ENCODE data around the gene RHOJ. TPM values are rescaled to one million over a fixed set of nuclear protein-coding genes. Genes with fewer than 3 reads are reported as not detected.

RHOJ gene
- total and polyA plus RNA-seq, 2 experiments from 2014 or later: 0.17 TPM; not detected in 1

DNA sequence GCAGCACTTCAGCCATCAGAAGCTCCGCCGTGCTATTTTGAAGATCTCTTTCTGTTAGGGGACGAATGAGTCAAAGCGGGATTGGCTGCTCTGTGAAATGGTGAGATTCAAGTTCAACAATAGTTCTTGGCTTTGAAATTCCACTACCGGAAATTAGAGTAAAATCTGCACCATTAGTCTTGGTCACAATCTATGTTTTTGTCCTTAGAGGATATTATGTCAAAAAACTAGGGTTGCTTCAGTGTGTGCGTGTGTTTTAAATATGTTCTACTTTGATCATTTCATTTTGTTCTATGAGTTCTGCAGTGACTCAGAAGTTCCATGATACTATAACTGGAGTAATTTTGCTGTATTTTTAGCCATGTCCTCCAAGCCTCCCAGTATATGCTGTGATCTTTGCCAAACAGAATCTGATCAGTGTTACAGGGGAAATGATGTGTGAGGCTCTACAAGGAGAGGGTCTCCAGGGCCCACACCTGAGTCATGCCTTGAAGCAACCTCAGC lies 91.9 kb downstream of the RHOJ start (continued):
- TF ChIP-seq, protein P1, sequence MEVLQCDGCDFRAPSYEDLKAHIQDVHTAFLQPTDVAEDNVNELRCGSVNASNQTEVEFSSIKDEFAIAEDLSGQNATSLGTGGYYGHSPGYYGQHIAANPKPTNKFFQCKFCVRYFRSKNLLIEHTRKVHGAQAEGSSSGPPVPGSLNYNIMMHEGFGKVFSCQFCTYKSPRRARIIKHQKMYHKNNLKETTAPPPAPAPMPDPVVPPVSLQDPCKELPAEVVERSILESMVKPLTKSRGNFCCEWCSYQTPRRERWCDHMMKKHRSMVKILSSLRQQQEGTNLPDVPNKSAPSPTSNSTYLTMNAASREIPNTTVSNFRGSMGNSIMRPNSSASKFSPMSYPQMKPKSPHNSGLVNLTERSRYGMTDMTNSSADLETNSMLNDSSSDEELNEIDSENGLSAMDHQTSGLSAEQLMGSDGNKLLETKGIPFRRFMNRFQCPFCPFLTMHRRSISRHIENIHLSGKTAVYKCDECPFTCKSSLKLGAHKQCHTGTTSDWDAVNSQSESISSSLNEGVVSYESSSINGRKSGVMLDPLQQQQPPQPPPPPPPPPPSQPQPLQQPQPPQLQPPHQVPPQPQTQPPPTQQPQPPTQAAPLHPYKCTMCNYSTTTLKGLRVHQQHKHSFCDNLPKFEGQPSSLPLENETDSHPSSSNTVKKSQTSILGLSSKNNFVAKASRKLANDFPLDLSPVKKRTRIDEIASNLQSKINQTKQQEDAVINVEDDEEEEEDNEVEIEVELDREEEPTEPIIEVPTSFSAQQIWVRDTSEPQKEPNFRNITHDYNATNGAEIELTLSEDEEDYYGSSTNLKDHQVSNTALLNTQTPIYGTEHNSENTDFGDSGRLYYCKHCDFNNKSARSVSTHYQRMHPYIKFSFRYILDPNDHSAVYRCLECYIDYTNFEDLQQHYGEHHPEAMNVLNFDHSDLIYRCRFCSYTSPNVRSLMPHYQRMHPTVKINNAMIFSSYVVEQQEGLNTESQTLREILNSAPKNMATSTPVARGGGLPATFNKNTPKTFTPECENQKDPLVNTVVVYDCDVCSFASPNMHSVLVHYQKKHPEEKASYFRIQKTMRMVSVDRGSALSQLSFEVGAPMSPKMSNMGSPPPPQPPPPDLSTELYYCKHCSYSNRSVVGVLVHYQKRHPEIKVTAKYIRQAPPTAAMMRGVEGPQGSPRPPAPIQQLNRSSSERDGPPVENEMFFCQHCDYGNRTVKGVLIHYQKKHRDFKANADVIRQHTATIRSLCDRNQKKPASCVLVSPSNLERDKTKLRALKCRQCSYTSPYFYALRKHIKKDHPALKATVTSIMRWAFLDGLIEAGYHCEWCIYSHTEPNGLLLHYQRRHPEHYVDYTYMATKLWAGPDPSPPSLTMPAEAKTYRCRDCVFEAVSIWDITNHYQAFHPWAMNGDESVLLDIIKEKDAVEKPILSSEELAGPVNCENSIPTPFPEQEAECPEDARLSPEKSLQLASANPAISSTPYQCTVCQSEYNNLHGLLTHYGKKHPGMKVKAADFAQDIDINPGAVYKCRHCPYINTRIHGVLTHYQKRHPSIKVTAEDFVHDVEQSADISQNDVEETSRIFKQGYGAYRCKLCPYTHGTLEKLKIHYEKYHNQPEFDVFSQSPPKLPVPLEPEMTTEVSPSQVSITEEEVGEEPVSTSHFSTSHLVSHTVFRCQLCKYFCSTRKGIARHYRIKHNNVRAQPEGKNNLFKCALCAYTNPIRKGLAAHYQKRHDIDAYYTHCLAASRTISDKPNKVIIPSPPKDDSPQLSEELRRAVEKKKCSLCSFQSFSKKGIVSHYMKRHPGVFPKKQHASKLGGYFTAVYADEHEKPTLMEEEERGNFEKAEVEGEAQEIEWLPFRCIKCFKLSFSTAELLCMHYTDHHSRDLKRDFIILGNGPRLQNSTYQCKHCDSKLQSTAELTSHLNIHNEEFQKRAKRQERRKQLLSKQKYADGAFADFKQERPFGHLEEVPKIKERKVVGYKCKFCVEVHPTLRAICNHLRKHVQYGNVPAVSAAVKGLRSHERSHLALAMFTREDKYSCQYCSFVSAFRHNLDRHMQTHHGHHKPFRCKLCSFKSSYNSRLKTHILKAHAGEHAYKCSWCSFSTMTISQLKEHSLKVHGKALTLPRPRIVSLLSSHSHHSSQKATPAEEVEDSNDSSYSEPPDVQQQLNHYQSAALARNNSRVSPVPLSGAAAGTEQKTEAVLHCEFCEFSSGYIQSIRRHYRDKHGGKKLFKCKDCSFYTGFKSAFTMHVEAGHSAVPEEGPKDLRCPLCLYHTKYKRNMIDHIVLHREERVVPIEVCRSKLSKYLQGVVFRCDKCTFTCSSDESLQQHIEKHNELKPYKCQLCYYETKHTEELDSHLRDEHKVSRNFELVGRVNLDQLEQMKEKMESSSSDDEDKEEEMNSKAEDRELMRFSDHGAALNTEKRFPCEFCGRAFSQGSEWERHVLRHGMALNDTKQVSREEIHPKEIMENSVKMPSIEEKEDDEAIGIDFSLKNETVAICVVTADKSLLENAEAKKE (CRISPR knock-in tag; IDR thresholded peaks at IDR 0.05): no peak
- TF ChIP-seq, protein P2, sequence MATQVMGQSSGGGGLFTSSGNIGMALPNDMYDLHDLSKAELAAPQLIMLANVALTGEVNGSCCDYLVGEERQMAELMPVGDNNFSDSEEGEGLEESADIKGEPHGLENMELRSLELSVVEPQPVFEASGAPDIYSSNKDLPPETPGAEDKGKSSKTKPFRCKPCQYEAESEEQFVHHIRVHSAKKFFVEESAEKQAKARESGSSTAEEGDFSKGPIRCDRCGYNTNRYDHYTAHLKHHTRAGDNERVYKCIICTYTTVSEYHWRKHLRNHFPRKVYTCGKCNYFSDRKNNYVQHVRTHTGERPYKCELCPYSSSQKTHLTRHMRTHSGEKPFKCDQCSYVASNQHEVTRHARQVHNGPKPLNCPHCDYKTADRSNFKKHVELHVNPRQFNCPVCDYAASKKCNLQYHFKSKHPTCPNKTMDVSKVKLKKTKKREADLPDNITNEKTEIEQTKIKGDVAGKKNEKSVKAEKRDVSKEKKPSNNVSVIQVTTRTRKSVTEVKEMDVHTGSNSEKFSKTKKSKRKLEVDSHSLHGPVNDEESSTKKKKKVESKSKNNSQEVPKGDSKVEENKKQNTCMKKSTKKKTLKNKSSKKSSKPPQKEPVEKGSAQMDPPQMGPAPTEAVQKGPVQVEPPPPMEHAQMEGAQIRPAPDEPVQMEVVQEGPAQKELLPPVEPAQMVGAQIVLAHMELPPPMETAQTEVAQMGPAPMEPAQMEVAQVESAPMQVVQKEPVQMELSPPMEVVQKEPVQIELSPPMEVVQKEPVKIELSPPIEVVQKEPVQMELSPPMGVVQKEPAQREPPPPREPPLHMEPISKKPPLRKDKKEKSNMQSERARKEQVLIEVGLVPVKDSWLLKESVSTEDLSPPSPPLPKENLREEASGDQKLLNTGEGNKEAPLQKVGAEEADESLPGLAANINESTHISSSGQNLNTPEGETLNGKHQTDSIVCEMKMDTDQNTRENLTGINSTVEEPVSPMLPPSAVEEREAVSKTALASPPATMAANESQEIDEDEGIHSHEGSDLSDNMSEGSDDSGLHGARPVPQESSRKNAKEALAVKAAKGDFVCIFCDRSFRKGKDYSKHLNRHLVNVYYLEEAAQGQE (IDR thresholded peaks at IDR 0.05; ENCODE audit: unreplicated experiment): no peak
- TF ChIP-seq EZH2phosphoT487 (IDR thresholded peaks at IDR 0.05; ENCODE audit: unreplicated experiment) (no peak), NANOG (IDR thresholded peaks at IDR 0.05; ENCODE audit: borderline replicate concordance) (no peak), CREB1 (CRISPR knock-in tag; IDR thresholded peaks at IDR 0.05; ENCODE audit: low read depth) (no peak), ZNF114 (CRISPR knock-in tag; IDR thresholded peaks at IDR 0.05) (no peak), POLR2AphosphoS5 (IDR thresholded peaks at IDR 0.05; ENCODE audit: low read depth) (no peak)
- TF ChIP-seq, protein P3, sequence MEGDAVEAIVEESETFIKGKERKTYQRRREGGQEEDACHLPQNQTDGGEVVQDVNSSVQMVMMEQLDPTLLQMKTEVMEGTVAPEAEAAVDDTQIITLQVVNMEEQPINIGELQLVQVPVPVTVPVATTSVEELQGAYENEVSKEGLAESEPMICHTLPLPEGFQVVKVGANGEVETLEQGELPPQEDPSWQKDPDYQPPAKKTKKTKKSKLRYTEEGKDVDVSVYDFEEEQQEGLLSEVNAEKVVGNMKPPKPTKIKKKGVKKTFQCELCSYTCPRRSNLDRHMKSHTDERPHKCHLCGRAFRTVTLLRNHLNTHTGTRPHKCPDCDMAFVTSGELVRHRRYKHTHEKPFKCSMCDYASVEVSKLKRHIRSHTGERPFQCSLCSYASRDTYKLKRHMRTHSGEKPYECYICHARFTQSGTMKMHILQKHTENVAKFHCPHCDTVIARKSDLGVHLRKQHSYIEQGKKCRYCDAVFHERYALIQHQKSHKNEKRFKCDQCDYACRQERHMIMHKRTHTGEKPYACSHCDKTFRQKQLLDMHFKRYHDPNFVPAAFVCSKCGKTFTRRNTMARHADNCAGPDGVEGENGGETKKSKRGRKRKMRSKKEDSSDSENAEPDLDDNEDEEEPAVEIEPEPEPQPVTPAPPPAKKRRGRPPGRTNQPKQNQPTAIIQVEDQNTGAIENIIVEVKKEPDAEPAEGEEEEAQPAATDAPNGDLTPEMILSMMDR (conservative IDR thresholded peaks at IDR 0.05; ENCODE audit: low read depth in 2 of 2): no peak
